ENCODE measurements around the gene NCKAP5L. TPM values are rescaled to one million over a fixed set of nuclear protein-coding genes. Genes with fewer than 3 reads are reported as not detected.

NCKAP5L gene
- total RNA-seq, 1 donor from 2014 or later = 44.4 TPM

DNA sequence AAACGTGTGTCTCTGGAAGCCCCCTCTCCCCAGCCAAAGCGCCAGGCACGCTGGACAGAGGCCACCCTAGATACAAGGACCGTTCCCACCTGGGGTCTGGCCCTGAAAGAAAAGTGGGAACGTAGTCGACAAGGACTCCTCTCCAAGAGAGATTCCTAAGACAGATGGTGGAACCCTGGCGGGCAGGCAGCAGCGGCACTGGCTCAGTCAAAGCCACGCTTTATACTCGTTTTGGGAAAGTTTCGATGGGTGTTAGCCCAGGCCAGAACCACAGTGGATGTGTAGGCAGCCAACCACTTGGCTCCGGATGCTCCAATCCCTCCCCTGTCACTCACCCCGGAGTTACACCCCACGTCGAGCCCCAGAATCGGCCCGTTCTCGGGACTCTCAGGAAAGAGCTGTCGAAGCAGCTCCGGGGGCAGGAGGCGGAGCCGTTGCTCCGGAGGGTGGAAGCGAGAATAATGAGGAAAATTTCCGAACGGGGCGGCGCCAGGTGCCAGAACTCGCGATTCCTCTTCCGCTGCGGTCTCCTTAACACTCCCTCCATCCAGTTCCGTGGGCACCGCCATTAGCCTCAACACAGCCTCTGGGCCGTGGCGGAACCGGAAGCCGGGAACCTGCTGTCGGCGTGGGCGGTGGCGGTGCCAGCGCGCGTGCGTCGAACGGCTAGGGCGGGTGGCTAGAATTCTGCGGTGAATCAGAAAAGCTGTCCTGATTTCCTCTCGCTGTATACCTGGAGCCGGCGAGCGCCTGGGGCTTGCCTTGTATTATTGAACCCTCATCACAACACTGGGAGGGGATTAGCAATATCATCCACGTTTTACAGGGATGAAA is 14.5 kb upstream of the NCKAP5L start, which contains the start of gene BCDIN3D:
TSS of gene BCDIN3D (minus strand) at position 588 of the 834 bp plus-strand sequence. CDS start at position 569, 19 bp downstream.
- Mint-ChIP-seq H3K27ac (peak within 1 kb of the TSS; percentile 99), H3K27me3 (ENCODE audit: low read depth) (peaks cover 21% of the 10 kb centered on the region), H3K4me1 (peaks cover 20% of the 10 kb centered on the region), H3K36me3 (no peaks in the 10 kb centered on the region), H3K9me3 (no peaks in the 10 kb centered on the region), H3K4me3 (peak within 1 kb of the TSS; percentile 90)
- DNase-seq (ENCODE audit: low spot score in 2 of 2, unreplicated experiment in 2 of 2) = peak; percentile 79 to 89
- TF ChIP-seq, protein P1, sequence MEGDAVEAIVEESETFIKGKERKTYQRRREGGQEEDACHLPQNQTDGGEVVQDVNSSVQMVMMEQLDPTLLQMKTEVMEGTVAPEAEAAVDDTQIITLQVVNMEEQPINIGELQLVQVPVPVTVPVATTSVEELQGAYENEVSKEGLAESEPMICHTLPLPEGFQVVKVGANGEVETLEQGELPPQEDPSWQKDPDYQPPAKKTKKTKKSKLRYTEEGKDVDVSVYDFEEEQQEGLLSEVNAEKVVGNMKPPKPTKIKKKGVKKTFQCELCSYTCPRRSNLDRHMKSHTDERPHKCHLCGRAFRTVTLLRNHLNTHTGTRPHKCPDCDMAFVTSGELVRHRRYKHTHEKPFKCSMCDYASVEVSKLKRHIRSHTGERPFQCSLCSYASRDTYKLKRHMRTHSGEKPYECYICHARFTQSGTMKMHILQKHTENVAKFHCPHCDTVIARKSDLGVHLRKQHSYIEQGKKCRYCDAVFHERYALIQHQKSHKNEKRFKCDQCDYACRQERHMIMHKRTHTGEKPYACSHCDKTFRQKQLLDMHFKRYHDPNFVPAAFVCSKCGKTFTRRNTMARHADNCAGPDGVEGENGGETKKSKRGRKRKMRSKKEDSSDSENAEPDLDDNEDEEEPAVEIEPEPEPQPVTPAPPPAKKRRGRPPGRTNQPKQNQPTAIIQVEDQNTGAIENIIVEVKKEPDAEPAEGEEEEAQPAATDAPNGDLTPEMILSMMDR (IDR thresholded peaks at IDR 0.05; ENCODE audit: unreplicated experiment) = no peak

- Mint-ChIP-seq H3K4me3 (no peak overlapping the region), H3K27me3 (ENCODE audit: low read depth) (no peaks in the 10 kb centered on the region), H3K27ac (no peak overlapping the region), H3K36me3 (peaks cover 2% of the 10 kb centered on the region), H3K4me1 (peaks cover 20% of the 10 kb centered on the region), H3K9me3 (no peaks in the 10 kb centered on the region)
- TF ChIP-seq, protein P1 (IDR thresholded peaks at IDR 0.05; ENCODE audit: unreplicated experiment) = peak; percentile 33
- no peak for DNase-seq (ENCODE audit: low spot score in 2 of 2, unreplicated experiment in 2 of 2)
These were observed 10.9 kb upstream of the NCKAP5L start for GRCh38 chr12:49838973-49839633.

- peaks cover 2% of the 10 kb centered on the region for H3K36me3 Mint-ChIP-seq
- H3K9me3 Mint-ChIP-seq = no peaks in the 10 kb centered on the region
- no peak overlapping the region for H3K4me3 Mint-ChIP-seq
- H3K4me1 Mint-ChIP-seq = peaks cover 11% of the 10 kb centered on the region
- TF ChIP-seq, protein P1 (IDR thresholded peaks at IDR 0.05; ENCODE audit: unreplicated experiment) = no peak
- DNase-seq (ENCODE audit: low spot score in 2 of 2, unreplicated experiment in 2 of 2) = no peak
- no peak overlapping the region for H3K27ac Mint-ChIP-seq
- H3K27me3 Mint-ChIP-seq (ENCODE audit: low read depth) = no peaks in the 10 kb centered on the region
These were observed 4.7 kb upstream of the NCKAP5L start for GRCh38 chr12:49832836-49833421.

- DNase-seq (ENCODE audit: low spot score in 2 of 2, unreplicated experiment in 2 of 2) = no peak
- Mint-ChIP-seq H3K9me3 (no peaks in the 10 kb centered on the region), H3K27me3 (ENCODE audit: low read depth) (no peaks in the 10 kb centered on the region), H3K4me3 (no peak overlapping the region), H3K27ac (no peak overlapping the region), H3K36me3 (no peaks in the 10 kb centered on the region), H3K4me1 (peaks cover 17% of the 10 kb centered on the region)
- TF ChIP-seq, protein P1 (IDR thresholded peaks at IDR 0.05; ENCODE audit: unreplicated experiment) = no peak
These were observed 3.5 kb upstream of the NCKAP5L start for GRCh38 chr12:49831717-49832116.

GRCh38 chr12:49827401-49828099 is 663 bp downstream of the NCKAP5L start:
- DNase-seq (ENCODE audit: low spot score in 2 of 2, unreplicated experiment in 2 of 2) = peak; percentile 62 to 83
- H3K36me3 Mint-ChIP-seq = peaks cover 3% of the 10 kb centered on the region
- H3K27ac Mint-ChIP-seq = peak overlapping the region; percentile 96
- H3K27me3 Mint-ChIP-seq (ENCODE audit: low read depth) = no peaks in the 10 kb centered on the region
- no peaks in the 10 kb centered on the region for H3K9me3 Mint-ChIP-seq
- peak overlapping the region; percentile 91 for H3K4me3 Mint-ChIP-seq
- peaks cover 28% of the 10 kb centered on the region for H3K4me1 Mint-ChIP-seq
- TF ChIP-seq, protein P1 (IDR thresholded peaks at IDR 0.05; ENCODE audit: unreplicated experiment) = no peak

Measured in mesothelial cell of epicardium (in vitro differentiated cells).